Retina (tissue), 1 donor: Measurements from ENCODE around the gene TGFB2.

Source experiments
- DNase-seq: peaks from one replicate; pipeline ENCODE4 v3.0.0-alpha.2; 2016

TGFB2 gene

DNA sequence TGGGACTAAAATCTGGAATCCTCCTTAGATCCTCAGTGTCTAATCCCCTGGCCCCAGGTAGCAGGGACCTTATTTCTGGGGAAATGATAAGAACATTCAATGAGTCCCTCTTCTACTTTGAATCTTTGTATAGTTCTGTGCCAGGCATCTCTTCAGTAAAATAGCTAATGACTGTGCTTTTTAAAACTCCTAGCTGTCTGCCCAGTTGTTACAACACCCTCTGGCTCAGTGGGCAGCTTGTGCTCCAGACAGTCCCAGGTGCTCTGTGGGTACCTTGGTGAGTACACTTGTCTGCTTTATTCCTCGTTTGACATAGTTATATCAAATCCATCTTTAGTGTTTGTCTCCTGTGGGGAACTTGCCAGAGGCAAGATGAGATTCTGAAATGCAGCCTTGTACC, 18.0 kb downstream of the TGFB2 start:
- no peak for DNase-seq

DNA sequence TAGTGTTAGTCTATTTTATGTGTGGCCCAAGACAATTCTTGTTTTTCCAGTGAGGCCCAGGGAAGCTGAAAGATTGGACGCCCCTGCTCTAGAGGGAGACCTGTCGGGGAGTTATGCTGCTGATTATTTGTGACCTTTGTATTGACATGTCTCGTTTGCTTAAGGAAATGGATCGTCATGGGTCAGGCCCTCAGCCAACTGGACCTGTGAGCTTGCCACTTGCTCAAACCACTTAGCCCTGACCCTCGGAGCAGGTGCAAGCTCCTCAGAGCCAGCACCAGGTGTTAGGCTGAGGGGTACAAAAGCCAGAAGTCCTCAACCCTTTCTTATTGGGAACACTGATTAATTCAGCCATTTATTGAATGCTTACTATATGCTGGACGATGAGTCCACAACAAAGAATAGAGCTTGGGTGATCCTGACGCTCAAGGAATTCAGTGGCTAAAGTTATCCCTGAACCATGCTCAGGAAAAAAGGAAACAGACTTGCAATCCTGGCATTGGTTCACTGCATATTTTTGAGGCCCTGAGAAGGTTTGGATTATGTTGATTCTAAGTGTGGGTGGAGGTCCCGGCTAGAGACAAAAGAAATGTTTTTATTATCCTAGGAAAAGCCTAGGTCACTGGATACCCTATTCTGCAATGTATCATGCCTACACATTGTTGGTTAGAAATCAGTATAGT, 19.0 kb downstream of the TGFB2 start:
- DNase-seq = no peak

DNA sequence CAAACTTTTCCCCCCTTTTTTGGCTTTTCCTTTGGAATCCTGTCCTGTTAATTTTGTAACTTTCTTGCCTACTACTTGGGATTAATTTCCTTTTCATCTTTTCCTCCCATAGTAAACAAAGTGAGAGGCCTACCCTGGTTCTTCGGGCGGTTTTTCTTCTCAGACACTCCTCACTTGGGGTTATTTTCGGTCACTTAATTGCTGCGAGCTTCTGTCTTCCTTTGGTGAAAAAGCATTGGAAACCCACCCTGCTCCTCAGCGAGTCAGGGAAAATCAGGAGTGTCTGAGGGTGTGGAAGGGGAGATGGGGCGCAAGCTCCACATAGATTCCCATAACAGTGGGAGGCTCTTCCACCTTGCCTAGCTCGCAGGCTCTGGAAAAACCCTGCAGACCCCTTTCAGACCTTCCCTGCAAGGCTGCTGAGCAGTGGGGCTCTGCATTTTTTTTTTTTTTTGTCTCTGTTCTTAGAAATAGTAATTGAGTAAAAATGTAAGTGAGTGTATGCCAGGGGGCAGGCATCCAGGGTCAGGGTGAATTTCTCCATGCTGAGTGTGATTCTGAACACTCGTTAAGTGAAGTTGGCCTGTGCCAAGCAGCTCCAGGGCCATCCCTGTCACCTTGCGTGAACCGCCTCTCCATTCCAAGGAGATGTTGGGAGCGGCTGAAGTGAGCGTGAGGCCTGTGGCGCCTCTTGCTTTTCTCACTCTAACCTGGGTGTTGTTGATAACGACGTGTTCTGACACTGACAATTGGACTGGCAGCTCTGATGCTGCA, 20.3 kb downstream of the TGFB2 start:
- no peak for DNase-seq

DNA sequence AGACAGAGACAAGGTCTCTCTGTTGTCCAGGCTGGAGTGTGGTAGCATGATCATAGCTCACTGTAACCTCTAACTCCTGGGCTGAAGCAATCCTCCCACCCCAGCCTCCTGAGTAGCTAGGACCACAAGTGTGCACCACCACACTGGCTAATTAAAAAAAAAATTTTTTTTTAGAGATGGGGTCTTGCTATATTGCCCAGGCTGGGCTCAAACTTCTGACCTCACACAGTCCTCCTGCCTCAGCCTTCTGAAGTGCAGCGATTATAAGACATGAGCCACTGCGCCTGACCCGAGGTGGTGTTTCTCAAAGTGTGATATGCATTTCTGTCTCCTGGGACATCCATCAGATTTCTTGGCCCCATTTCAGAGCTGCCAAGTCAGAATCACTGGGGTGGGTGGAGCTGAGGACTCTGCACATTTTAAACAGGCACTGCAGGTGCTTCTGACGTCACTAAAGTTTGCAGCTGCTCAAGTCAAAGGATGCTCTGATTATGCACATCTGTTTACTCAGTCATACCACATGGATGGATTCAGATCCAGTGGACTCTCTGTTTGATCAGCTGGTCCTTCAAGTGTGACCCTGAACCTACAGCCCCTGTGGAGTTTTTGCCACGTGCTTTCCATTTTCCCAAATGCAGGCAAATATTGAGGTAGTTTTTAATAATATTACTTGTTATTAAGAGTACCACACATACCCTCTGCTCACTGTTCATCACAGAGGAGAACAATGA, 21.4 kb downstream of the TGFB2 start:
- no peak for DNase-seq

DNA sequence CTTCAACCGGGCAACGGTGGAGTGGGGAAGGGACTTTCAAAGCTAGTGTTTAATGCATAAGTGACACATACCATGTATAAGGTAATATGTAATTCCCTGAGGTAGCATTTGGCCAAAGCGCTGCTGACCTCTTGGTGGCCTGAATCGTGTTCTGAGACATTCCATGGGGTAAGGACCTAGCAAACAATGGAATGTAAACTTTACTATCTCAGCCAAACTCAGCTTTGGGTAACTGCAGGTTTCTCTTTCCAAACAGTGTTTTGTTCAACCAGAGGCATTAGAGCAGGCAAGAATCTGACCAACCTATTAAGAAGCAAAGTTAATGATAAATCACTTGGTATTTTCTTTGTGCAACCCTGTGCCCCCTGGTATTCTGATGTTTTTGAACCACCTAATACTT, 22.0 kb downstream of the TGFB2 start:
- no peak for DNase-seq

DNA sequence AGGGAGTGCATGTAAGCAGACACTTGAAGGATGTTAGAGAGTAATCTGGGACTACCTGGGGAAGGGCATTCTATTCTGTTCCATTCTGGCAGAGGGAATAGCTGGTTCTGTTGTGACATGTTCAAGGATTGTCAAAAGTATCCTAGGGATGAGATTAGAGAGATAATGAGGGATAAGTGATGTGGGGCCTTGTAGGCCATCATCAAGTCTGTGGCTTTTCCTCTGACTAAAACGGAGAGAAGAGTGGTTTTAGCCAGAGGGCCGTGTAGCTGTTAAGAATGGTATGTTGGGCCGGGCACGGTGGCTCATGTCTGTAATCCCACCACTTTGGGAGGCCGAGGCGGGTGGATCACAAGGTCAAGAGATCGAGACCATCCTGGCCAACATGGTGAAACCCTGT, 23.6 kb downstream of the TGFB2 start:
- no peak for DNase-seq

DNA sequence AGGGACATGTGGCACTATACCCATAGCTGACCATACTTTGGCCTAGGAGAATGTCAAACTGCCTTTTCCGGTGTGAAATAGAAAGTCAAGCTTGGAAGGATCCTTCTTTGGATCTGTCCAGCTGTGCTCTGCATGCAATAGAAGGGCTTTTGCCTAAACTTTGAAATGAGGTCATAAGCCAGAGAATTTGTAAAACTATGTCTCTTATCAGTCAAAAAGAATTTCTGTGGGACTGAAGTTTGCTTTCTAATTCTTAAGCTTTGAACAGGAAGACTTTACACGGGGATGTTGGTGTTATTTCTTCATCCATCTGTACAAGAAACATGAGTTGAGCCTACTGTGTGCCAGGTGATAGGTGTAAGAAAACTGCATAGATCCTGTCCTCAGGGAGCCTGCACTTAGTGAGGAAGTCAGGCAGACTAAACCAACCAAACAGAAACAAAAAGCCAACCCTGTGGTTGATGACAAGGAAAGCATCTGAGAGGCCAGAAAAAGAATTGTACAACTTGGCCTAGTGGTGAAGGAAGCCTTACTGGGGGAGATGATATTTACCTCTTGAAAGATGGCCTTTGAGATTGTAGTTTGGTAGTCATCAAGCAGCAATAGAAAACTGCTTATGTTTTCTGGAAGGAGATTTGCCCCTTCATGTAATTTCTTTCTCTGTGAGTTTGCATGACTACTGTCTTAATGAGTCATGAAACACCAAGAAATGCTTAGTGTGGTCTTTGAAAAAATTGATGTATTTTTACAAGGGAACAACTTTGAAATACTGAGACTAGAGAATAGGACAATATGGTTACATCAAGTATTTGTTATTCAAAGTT, 24.8 kb downstream of the TGFB2 start:
- DNase-seq = no peak

DNA sequence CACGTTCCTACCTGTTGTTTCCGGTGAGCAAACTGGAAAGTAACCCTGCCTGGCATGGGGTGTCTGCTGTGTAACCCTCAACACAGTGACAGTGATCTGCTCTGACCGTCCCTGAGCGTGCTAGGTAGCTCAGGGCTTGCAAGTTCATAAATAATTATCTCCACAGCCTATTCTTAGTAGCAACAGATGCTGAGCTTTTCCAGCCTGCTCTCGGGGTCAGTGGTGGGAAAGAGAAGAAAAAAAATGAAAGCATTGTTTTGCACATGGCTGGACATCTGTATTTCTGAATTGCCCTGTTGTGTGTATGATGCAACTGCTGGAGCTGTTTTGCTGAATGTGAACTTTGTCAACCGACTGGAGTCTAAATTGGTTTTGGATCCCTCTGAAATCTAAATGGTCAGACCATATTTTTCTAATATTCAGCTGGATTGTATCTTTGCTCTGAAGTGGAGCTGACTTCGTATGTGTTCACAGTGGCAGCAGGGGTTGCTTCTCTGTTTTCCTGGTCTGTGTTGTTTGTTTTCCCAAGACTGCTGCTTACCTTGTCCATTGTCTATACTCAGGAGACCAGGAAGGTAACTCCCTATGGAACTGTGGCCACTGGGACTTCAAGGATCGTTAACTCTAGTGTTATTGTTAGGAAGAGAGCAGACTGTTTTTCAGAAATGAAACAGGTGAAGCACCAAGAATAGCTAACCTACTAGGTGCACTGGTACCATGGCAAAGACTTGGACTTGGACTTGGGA, 27.0 kb downstream of the TGFB2 start:
- DNase-seq = peak; percentile 53

DNA sequence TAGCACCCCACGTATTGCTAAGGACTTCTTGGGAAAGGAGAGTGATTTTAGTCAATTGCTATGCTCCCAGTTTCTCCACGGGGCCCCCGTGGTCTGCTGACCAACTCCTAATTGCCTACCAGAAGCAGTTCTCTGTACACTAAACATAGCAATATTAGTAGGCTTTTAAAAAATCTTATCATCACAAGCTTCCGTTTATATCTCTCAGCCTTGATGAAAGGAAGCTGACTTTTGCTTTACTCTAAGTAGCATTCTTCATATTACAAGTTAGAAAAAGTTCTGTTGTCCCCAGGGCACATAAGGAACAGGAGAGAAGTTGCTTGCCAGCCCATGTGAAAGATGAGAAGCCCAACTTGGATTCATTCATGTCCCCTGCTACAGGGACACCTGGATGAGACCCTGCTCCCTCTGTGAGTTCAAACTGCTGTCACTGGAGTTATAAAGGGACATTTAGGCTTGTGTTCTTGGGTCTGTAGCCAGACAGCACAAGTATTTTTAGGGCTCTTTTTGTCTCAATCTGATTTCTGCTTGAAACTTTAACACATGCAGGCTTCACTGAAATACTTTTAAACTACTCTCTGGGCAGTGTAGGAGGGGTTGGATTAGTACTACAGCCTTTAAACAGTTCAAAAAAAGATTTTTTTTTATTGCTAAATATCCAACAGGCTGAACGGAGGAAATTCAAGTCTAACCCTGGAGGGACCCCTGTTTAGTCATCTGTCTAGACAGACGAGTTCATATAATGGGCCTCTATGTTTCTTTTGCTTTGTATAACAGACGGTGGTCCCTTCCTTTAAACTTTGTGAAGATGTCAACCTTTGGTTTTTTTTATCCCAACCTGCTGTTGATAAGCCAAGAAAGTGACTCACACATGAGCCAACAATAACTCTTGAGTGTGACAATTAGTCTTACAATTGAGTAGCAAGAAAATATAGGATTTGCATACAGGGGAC, 29.5 kb downstream of the TGFB2 start:
- DNase-seq = no peak

DNA sequence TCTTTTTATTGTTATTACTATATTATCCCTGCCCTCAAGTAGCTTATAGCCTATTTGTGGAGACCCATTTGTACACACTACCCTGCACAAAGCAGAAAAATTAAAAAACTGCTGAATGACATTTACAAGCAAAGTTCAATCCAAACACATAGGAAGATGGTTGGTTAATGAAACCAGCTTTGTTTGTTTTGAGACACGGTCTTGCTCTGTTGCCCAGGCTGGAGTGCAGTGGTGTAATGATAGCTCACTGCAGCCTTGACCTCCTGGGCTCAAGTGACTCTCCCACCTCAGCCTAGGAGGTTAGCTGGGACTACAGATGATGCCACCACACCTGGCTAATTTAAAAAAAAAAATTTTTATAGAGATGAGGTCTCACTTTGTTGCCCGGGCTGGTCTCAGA, 31.6 kb downstream of the TGFB2 start:
- DNase-seq = no peak

DNA sequence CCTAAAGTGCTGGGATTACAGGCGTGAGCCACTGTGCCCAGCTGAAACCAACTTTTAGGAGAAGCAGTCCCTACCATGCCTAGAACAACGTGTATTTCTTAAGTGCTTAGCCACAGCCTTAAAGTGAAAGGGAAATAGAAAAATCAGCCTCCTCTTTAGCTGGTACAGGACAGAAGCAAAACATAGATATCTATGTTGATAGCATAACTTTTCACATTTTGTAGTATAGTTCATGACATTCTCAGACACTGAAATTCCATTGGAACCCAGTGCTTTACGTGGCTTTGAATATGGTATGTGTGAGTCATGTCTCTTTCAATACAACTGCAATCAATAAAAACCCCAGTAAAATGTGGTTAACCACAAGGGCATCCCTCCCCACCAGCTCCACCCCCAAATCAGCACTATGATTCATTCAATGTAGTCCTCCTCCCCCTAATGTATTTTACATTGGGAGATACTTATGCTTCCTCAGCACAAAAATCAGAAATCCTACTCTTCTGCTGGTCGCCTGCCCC, 32.1 kb downstream of the TGFB2 start:
- no peak for DNase-seq

DNA sequence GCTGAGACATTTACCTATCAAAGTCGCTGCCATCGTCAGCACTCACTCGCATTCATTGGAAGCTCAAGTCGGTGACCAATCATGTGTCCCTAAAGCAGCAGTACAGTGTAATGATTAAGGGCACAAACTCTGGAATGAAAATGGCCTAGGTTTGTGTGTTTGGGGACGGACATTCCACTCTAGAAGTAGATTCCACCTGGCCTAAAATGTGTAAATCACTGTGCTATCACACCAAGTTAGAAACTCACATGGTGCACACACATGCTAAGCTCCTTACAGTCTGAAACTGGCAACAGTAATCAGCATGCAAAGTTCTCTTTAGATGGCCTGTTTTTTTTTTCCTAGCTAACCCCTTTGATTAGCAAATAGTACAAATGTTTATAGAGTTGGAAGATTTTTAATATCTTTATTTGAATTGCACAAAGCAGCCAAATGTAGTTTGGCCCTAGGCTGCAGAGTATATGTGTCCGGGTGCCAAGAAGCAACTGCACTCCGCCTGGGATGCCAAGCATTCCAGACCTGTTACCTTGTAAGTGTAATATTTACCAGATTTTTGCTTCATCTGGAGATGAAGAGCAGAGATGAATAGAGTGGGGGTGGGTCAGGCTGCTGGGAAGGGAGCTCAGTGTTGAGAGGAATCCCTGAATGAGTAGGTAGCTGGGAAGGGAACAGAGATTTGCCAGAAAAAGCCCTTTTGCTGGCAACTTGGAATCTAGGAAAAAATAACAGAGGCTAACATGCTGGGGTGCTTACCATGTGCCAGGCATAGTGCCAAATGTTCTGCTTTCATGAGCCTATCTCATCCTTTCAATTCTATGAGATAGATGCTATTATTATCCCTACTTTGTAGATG, 35.2 kb downstream of the TGFB2 start:
- DNase-seq = no peak

DNA sequence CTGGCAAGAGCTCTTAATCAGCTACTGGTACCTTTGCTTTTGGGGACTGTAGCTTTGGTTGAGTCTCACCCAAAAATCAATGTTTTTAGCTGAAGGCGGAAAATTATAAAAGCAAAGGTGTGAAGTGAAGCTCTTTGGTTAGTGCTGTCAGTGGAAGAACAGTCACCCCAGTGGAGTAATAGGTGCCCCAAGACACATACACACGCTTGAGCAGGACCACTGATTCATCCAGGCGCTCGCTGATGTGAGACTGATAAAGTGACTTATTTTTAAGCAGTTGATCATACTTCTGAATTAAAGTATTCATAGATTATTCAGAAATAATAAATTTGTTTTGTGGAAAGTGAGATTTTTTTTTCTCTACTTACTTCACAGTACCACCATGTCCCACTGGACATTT, 37.1 kb downstream of the TGFB2 start:
- DNase-seq = no peak

DNA sequence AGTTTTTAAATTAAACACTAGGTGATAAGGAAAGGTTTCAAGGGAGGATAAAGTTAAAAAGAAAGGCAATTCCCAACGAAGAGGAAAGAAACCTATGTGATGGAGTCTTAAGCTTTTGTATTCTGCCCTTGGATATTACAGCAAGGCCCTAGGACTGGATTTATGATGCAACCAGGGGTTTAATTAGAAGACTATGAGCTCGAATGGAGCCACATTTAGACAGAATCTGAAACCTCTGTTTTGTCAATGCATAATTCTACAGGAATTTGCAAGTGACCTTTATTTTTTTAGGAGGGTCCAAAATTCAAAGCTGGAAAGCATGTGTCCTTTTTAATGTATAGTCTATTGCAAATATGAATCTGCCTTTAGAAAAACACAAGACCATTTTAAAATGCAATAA, 37.9 kb downstream of the TGFB2 start:
- DNase-seq = no peak

DNA sequence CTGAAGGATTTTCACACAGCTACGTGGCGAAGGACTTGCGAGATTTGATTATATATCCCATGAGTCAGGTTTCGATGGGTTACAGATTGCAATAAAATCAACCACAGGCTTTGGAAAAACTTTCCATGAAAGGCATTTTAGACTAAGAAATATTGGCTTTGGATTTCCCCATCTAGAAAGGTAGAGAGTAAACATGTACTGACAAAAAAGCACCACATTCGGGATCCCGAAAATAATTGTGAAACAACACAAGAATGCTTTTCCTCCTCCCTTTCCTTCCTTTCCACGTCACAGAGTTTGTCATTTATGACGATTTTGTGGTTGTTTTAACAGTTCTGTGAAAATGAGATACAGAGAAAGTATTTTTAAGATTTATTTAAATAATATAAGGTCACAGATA, 38.5 kb downstream of the TGFB2 start:
- DNase-seq = no peak

DNA sequence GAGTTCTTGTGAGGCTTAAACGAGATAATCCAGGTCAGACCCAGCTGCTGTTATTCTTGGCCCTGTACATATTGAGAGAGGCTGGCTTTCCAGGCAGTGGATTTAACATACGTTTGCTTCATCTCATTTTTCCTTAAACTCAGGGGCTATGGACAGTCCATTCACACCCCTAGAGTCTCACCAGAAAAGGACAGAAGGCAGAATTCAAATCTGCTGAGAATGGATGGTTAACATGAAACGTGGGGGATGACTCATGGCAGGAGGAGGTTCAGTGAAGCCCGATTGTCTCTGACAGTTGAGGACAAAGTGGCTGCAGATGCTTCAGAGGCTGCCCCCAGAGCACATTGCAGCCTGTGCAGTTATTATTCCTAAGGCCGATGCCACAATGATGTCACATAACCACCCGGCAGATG, 39.5 kb downstream of the TGFB2 start:
- peak; percentile 49 for DNase-seq

DNA sequence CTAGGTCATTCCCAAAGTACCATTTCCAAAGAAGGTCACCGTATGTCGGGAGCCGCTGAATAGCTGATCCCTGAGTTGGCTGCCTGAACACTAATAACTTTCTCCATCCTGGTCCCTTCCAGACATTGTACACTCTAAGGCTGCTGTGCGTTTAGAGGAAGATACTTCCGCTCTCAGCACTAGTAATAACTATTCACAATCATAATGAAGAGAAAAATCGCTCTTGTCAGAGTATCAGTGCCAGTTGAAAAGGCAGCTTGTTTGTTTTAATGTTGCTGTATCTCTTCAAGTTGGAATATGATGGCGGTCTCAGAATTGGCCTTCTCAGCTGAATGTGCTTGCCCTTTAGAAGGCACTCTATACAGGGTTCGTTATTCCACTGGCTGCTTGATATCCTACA, 43.5 kb downstream of the TGFB2 start:
- DNase-seq = no peak

DNA sequence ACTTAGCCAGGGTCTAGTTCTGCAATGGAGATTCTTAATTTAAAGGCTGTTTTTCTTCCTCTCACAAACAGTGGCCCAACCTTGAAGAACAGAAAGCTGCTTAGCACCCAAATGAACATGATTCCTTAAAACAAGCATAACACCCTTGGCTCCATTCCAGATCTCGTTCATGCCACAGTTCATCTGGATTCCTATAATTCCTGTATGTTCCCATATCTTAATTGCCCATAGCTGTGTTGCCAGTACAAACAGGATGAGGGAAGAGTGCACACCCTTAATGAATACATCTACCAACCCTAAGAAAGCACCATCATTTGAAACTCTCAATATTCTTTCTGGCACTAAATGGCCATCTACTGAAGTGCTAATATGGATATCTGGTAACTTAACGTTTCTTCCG, 45.5 kb downstream of the TGFB2 start:
- DNase-seq = no peak

DNA sequence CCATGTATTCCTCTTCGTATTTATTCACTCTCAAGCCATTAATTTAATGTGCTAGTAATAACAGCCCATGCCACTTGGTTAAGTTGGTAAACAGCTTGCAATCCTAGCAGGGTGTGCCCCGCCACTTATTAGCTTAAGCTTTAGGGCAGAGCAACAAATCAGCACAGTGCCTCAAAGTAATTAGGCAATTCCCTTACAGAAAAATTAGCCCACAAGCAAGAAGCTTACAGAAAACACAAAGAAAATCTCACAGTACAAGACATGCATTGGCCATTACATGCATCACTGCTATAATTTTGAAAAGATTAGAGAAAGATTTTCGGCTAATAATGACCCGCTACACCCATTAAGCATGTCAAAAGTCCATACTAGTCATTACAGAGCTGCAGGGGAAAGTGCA, 47.6 kb downstream of the TGFB2 start:
- peak; percentile 51 for DNase-seq

DNA sequence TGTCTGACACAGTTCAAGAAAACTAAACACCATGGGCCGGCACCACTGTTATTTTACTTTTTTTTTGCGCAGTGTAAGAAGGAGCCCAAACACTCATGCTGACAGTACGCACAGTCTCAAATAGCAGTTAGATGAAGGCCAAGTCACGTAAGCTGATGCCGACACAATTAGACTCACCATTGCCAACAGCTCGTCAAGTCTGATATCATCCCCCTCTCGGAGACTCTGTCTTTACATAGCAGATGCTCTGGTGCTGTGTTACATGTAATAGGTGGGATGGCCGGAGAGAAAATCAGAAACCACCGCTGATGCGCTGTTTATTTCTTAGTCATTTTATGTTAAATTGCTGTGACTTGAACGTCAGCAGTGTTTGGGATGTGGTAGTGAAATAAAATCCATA, 49.3 kb downstream of the TGFB2 start:
- no peak for DNase-seq
